HG03060 (cell line): ENCODE results near the gene TACR1.
"Not testable (repeated sequence)": the region's sequence is repeated elsewhere in the genome, so short reads cannot be mapped to it uniquely, and the experiment has no call there.

Source experiments
- ATAC-seq: cut with Tn5 transposase; IDR thresholded peaks from one replicate; pipeline ENCODE4 v1.9.1; 2021; ENCODE audit warnings: low read depth, moderate number of reproducible peaks; ENCODE audit not compliant: unreplicated experiment

TACR1 gene, protein sequence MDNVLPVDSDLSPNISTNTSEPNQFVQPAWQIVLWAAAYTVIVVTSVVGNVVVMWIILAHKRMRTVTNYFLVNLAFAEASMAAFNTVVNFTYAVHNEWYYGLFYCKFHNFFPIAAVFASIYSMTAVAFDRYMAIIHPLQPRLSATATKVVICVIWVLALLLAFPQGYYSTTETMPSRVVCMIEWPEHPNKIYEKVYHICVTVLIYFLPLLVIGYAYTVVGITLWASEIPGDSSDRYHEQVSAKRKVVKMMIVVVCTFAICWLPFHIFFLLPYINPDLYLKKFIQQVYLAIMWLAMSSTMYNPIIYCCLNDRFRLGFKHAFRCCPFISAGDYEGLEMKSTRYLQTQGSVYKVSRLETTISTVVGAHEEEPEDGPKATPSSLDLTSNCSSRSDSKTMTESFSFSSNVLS

DNA sequence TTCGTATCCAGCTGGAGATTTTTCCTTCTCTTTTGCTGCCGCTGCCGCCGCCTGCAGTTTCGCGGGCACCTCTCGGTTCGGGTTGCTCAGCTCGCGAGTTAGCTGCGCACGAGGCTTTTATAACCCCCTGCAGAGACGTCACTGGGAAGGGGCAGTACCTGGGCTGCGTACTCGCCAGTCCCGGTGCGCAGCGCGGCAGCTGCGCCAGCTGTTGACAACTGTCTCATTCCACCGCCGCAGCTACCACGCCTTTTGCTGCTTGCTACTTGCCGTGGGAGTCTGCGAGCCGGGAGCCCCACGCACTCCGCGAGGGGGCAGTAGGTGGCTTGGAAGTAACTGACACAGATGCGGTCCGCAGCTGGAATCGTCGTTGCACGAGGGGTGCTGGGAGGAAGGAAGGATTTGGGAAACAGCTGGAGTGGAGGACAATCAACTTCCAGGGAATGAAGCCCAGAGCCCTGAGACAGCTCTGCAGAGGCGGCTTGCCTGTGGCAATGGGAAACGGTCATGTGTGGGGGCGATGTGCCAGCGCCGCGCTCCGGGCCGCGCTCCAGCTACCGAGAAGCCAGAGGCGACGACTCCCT is at the start of gene TACR1:
TSS of gene TACR1 (minus strand) at position 93 of the 584 bp plus-strand sequence. CDS start 586 bp downstream, outside the sequence.
- no peak for ATAC-seq

DNA sequence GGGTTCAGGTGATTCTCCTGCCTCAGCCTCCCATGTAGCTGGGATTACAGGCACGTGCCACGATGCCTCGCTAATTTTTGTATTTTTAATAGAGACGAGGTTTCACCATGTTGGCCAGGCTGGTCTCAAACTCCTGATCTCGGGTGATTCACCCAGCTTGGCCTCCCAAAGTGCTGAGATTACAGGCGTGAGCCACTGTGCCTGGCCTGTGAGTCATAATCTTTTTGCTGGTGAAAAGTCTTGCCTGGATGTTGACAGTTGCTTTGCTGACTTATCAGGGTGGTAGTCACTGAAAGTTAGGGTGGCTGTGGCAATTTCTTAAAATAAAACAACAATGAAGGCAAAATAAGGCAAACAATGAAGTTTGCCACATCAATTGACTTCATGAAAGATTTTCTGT is 49.3 kb upstream of the TACR1 start:
- not testable (repeated sequence) for ATAC-seq

DNA sequence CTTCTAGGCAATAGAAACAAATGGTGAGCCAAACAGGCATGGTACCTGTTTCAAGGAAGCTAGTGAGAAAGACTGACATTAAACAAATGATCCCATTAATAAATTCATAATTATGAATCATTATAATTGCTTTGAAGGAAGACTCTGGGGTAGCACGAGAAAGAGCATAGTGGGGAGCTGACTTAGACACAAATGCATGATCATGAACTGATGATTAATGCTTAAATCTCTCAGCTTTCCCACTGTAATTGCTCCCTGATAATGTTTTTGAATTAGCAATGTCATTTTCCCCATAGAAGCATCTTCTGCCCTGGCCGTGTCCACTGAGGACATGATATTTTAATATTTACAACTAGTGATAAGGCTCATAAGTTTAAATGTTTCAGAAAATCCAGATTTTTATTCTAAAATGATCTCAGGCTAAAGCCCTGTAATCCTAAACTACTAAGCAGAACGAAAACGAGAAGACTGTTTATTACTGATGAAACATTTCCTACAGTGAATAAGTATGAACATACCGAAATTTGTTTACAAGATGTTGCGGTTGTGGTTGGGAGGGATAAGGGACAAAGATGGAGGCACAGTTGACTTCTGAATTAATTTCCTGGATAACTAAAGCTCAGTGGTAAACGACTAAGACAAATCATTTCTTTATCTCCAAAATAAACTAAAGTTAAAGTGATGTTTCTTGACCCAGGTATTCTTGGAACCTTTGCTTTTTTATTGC is 47.3 kb upstream of the TACR1 start:
- no peak for ATAC-seq

- no peak for ATAC-seq
Observed at GRCh38 chr2:75243219-75243618, 43.9 kb upstream of the TACR1 start.

- ATAC-seq, result no peak
Observed at GRCh38 chr2:75241696-75242095, 42.4 kb upstream of the TACR1 start.

DNA sequence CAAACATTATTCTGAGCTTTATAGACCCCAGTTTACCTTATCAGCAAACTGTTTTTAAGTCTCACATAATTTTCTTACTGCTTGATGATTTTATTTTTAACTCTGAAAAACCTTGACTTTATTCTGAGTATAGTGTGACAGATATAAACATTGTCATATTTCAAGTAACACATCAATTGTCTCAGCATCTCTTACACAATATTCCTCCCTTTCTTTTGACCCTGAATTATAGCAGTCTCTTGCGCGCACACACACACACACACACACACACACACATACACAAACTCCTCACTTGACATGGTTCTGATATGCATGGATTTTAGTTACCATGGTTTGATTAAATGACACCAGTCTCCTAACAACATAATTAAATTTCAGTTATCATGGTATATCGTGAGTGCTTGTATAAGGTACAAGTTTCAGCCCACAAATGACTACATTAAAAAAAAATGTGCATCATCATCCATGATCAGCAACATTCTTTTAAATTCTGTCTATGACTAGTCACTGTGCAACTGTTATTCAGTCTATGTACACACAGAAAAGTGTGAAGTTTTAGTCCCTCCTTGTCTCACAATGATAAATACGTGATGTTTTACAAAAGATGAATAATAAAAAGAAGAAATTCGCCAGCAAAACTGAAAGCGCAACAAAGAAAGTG is 39.5 kb upstream of the TACR1 start:
- ATAC-seq, result no peak

DNA sequence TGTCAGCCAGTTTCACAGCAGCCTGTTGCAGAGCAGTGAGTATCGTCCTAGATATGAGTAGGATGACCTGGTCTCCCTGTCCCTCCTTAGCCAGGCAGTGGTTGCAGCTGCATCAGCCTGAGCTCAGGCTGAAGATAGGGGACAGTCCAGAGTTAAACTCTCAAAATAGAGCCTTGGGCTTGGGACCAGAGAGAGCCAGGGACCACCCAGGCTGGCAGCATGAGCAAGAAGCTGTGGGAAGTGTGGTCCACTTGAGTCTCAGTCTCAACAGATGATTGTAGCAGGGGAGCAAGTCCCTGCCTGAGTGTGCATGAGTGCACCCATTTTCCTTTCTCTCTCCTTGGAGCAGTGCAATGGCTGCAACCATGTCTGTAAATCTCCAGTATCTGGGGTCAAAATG is 38.0 kb upstream of the TACR1 start:
- ATAC-seq, result no peak

GRCh38 chr2:75233965-75234364 is 34.6 kb upstream of the TACR1 start:
- no peak for ATAC-seq

DNA sequence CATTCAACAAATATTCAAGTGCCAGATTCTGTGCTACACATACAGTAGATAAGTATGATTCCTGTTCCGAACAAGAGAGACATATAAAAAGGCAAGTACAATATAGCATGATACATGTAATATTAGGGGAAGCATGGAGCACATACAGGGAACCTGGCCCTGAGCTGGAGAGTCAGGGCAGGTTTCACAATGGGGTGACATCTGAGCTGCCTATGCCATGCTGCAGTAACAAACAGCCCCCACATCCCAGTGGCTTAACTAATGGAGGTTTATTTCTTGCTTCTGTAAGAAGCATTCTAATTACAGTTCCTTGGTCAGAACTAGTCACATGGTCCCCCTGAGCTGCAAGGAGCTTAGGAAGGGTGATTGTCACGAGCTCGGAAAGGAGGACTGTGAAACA is 27.3 kb upstream of the TACR1 start:
- ATAC-seq, result no peak

DNA sequence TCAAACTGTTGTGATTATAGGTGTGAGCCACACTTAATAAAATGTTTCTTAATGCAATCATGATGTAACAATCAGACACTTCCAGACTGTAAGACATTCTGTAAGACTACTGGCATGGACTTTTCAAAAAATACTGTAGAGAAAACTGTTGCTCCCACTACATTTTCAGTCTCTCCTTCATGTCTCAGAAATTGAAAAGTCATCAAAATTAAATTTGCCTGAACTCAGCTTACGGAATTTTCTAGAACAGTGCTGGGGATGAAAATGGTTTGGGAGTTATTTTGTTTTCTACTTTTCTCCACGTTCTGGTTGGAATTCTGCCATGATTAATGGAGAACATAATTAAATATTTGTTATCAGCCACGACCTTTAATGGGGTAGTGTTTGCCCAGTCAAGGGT is 26.8 kb upstream of the TACR1 start:
- ATAC-seq, result no peak

- ATAC-seq, result no peak
Observed at GRCh38 chr2:75224636-75225094, 25.3 kb upstream of the TACR1 start.

GRCh38 chr2:75222527-75222926 is 23.2 kb upstream of the TACR1 start:
- no peak for ATAC-seq

DNA sequence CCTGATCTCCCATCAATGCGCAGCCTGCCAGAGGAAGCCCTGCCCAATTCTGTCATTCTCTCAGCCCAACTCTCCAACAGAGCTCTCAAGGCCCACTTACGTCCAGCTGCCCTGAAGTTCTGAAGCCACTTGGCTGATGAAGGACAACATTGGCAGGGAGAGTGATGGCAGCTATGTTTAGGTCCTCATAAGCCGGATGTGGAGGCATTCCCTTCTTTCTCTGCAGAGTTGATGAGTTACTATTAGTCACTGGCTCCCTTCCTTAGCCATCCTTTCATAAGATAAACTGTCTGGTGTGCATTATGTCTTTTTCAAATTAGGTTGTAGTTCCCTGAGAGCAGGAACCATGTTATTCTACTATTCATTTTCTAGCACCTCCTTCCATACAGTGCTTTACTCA is 22.5 kb upstream of the TACR1 start:
- ATAC-seq, result no peak

DNA sequence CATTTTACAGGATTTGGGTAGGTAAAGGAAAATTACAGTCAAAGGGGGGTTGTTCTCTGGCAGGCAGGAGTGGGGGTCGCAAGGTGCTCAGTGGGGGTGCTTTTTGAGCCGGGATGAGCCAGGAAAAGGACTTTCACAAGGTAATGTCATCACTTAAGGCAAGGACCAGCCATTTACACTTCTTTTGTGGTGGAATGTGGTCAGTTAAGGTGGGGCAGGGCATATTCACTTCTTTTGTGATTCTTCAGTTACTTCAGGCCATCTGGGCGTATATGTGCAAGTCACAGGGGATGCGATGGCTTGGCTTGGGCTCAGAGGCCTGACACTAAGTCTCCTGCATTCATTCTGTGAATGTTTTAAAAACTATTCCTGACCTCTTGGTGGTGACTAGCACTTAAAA is 19.9 kb upstream of the TACR1 start:
- not testable (repeated sequence) for ATAC-seq

DNA sequence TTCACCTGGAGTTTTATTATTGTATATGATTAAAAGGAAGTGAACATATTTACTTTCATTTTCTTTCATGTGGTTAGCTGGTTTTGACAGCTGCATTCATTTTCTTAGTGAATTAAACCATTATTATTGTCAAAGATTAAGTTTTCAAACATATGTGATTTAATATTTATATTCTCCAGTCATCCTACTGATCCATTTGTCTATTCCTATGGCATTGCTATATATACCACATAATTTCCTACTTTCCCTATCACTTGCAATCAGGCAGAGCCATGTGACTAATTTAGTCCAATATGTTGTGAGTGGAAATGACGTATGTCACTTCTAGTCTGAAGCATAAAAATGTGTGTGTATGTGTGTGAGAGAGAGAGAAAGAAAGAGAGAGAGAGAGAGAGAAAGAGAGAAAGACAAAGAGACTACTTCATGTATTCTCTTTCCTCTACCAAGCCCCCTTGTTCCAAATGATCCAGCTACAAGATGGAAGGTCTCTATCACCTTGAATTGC is 12.0 kb upstream of the TACR1 start:
- no peak for ATAC-seq

DNA sequence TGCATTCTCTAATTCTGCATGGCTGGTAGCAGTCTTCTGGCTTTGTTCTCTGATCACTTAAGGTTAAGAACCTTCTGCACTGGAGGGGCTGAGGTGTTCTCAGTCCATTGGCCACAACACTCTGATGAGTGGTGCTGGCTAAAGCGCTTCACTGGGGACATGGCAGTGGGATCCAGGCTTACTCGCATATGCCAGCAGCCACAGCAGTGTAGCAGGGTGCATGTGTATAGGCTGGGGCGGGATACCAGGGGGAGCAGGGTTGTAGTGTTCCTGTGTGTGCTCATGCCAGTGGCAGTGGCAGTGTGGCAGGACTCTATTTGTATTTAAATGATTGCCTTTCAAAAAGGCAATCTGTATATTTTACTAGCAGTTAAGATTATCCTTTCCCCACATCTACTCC is 11.1 kb upstream of the TACR1 start:
- ATAC-seq, result no peak

DNA sequence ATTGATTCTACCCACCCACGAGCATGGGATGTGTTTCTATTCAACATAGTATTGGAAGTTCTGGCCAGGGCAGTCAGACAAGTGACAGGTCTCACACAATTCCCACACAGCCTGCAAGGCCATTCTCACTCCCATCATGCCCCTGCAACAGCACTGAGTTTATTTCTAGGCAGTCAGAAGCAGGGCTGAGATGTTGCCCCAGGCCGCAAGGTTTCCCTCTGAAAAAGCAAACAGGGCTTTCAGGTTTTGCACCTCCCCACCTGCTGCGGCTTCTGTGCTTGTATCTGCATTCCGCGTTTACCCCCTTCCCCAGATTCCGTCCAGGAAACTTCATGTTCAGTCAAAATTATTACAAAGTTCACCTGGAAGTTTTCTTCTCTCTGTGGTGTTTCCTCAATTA is 9.4 kb upstream of the TACR1 start:
- ATAC-seq, result no peak

GRCh38 chr2:75204833-75205232 is 5.5 kb upstream of the TACR1 start:
- ATAC-seq, result no peak

- no peak for ATAC-seq
Observed at GRCh38 chr2:75202359-75202758, 3.0 kb upstream of the TACR1 start.

GRCh38 chr2:75200140-75201096 is 1.1 kb upstream of the TACR1 start:
- no peak for ATAC-seq
